Ishikawa (cell line): ENCODE results near the gene CEMIP2.

Source experiments
- CEBPB ChIP-seq: IDR thresholded peaks from 2 replicates; pipeline ENCODE4 v1.6.1; 2012
- CREB1 ChIP-seq: IDR thresholded peaks from 2 replicates; pipeline ENCODE4 v1.6.1; 2012; ENCODE audit warnings: low read depth
- EGR1 ChIP-seq: IDR thresholded peaks from 2 replicates; pipeline ENCODE4 v1.6.1; 2012
- EP300 ChIP-seq: IDR thresholded peaks from 2 replicates; pipeline ENCODE4 v1.6.1; 2012; ENCODE audit warnings: borderline replicate concordance
- FOXM1 ChIP-seq: IDR thresholded peaks from 2 replicates; pipeline ENCODE4 v1.6.1; 2012; ENCODE audit warnings: low read depth, borderline replicate concordance
- NFIC ChIP-seq: IDR thresholded peaks from 2 replicates; pipeline ENCODE4 v1.6.1; 2012
- RAD21 ChIP-seq: IDR thresholded peaks from 2 replicates; pipeline ENCODE4 v1.6.1; 2012; ENCODE audit warnings: low read depth
- TAF1 ChIP-seq: IDR thresholded peaks from 2 replicates; pipeline ENCODE4 v1.6.1; 2012; ENCODE audit warnings: low read depth, mild to moderate bottlenecking
- TCF12 ChIP-seq: IDR thresholded peaks from 2 replicates; pipeline ENCODE4 v1.6.1; 2012; ENCODE audit warnings: low read depth
- TEAD4 ChIP-seq: IDR thresholded peaks from 2 replicates; pipeline ENCODE4 v1.6.1; 2012
- YY1 ChIP-seq: IDR thresholded peaks from 2 replicates; pipeline ENCODE4 v1.6.1; 2012; ENCODE audit warnings: low read depth
- ZBTB7A ChIP-seq: IDR thresholded peaks from 2 replicates; pipeline ENCODE4 v1.6.1; 2012; ENCODE audit warnings: low read depth
- TF ChIP-seq, protein P1 (sequence below): IDR thresholded peaks from 2 replicates; pipeline ENCODE4 v1.6.1; 2012
- TF ChIP-seq, protein P2 (sequence below): IDR thresholded peaks from 2 replicates; pipeline ENCODE4 v1.6.1; 2012
- TF ChIP-seq, protein P3 (sequence below): IDR thresholded peaks from 2 replicates; pipeline ENCODE4 v1.6.1; 2012; ENCODE audit warnings: low read depth, mild to moderate bottlenecking

The CEMIP2 gene

DNA sequence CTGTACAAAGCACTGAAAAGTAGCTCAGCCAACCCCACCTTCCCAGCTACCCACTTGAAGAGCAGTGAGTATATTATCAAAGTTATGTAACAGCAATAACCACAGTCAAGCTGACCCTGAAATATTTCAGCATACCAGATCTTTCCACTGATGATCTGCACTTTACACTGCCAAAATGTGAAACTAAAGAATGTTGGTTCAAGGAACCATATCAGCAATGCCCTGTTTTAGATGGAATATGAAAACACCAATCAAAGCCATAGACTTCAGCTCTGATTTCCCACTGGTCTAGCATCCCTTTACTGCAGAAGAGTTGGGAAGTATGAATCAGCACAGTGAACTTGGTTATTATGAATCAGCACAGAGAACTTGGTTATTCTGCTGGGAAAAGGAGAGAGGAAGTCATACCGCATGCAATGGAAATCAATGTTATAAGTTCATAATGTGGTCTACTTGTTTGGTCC lies 20.0 kb downstream of the CEMIP2 start:
- TF ChIP-seq TAF1, result no peak
- no peak for TF ChIP-seq NFIC
- TF ChIP-seq ZBTB7A, result no peak
- TF ChIP-seq, protein P1, sequence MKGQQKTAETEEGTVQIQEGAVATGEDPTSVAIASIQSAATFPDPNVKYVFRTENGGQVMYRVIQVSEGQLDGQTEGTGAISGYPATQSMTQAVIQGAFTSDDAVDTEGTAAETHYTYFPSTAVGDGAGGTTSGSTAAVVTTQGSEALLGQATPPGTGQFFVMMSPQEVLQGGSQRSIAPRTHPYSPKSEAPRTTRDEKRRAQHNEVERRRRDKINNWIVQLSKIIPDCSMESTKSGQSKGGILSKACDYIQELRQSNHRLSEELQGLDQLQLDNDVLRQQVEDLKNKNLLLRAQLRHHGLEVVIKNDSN, result no peak

DNA sequence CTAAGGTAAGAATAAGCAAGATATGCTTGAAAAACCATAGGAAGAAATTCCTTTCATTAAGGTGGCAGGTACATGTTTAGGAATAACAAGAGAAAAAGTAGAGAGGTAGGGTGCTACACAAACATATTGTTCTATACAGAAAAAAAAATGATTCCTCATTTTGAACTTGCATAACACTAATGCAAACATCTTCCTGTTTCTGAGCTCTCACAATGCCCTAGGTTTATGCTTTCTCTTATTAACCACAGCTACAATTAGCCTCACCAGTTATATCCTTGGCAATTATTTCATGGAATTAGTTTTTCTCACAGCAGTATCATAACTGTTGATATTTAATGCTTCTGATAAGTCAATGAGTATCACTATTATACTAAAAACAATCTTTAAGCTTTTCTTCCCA lies 20.7 kb downstream of the CEMIP2 start:
- TF ChIP-seq FOXM1, result no peak
- TF ChIP-seq, protein P2, sequence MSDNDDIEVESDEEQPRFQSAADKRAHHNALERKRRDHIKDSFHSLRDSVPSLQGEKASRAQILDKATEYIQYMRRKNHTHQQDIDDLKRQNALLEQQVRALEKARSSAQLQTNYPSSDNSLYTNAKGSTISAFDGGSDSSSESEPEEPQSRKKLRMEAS, result no peak
- TF ChIP-seq TAF1, result no peak
- no peak for TF ChIP-seq ZBTB7A
- TF ChIP-seq, protein P1, result no peak

DNA sequence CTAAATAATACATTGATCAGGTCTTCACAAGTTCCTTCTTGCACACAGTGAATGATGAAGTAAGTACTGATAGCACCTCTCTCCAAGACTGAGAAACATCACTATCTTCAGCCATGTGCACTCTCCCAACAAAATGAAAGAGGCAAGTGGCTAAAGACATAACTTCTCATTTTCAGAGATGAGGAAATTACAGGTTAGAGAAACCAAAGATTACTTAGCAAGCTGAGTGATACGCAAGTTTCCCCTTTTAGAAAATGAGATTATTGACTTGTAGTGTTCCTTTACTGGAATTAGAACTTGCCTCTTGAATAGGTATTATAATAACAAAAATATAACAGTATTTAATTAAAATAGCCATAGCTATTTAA lies 21.6 kb downstream of the CEMIP2 start:
- TF ChIP-seq, protein P2, result no peak
- TF ChIP-seq, protein P1, result no peak
- TF ChIP-seq FOXM1 (no peak), TAF1 (no peak), CEBPB (no peak), EGR1 (no peak), TCF12 (no peak), TEAD4 (no peak), EP300 (no peak), RAD21 (no peak), ZBTB7A (no peak), CREB1 (no peak), YY1 (no peak), NFIC (no peak)
- TF ChIP-seq, protein P3, sequence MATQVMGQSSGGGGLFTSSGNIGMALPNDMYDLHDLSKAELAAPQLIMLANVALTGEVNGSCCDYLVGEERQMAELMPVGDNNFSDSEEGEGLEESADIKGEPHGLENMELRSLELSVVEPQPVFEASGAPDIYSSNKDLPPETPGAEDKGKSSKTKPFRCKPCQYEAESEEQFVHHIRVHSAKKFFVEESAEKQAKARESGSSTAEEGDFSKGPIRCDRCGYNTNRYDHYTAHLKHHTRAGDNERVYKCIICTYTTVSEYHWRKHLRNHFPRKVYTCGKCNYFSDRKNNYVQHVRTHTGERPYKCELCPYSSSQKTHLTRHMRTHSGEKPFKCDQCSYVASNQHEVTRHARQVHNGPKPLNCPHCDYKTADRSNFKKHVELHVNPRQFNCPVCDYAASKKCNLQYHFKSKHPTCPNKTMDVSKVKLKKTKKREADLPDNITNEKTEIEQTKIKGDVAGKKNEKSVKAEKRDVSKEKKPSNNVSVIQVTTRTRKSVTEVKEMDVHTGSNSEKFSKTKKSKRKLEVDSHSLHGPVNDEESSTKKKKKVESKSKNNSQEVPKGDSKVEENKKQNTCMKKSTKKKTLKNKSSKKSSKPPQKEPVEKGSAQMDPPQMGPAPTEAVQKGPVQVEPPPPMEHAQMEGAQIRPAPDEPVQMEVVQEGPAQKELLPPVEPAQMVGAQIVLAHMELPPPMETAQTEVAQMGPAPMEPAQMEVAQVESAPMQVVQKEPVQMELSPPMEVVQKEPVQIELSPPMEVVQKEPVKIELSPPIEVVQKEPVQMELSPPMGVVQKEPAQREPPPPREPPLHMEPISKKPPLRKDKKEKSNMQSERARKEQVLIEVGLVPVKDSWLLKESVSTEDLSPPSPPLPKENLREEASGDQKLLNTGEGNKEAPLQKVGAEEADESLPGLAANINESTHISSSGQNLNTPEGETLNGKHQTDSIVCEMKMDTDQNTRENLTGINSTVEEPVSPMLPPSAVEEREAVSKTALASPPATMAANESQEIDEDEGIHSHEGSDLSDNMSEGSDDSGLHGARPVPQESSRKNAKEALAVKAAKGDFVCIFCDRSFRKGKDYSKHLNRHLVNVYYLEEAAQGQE, result no peak

DNA sequence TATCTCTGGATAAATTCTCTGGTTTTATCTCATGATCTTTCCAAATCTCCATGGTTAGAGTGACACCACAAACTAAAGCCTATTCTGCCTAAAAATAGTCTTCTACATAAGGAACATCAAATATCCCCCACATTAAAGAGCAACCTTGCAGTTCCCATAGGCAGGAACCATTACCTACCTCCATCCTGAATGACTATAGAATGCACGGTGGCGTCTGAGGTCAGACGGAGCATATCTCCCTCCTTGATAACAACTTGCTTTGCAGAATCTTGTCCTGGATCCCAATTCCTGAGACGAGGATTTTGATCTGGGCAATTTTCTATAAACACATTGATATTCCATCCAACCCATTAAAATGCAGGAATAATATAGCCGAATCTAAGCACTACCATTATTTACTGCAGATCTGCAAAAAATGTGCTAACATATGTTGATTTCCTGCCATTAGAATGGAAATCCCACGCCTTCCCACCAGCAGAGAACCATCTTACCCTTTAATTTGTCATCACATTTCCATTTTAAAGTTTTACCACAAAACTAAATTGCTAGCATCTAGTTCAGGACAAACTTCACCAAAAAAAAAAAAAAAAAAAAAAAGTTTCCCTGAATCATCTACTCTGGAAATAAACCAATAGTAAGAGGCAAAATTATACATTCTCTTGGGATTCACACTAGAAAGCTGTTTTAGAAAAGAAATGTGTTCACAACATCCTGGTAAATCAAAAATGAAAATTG lies 22.1 kb downstream of the CEMIP2 start:
- TF ChIP-seq, protein P3, result no peak
- TF ChIP-seq EP300, result no peak
- no peak for TF ChIP-seq FOXM1
- TF ChIP-seq TAF1, result no peak
- TF ChIP-seq RAD21, result no peak
- TF ChIP-seq TCF12, result no peak
- no peak for TF ChIP-seq TEAD4
- TF ChIP-seq, protein P1, result no peak
- no peak for TF ChIP-seq CEBPB

DNA sequence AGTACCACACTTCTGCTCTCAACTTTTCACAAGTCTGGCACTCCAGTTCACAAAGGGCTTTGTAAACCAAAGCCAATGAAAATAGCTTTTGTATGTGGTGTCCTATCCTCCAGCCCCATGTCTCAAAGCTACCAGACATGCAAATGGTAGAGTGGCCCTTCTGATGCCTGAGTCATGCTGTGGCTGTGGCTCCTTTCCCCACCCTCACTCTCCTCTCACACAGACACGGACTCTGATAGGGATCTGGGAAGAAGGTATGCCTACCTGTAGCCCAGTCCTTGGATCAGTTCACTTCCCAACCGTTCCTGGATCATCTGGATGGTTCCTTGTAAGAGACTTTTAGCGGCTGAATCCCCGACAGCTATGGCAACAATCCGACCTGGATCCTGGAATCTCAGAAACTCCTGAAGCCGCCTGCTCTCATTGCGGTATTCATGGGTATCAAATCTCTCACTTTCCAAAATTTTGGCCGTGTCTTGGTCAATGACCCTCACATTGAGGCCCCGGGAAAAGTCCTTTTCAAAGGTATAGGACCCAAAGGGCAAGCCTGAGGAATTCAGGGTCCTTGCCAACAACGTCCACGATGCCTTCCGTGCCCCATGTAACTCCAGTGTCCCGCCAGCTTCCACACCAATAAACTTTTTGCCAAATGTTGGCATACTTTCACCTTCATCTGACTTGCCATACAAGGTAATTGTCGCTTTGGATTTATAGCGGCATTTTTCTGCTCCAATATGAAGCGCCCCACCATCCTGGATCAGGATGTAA lies 23.4 kb downstream of the CEMIP2 start:
- TF ChIP-seq FOXM1, result no peak
- TF ChIP-seq ZBTB7A, result no peak
- TF ChIP-seq, protein P1, result no peak
- TF ChIP-seq, protein P3, result no peak
- TF ChIP-seq YY1, result no peak
